HG03565 (cell line): Measurements from ENCODE around the gene LSM8.
"Not testable (repeated sequence)": the region's sequence is repeated elsewhere in the genome, so short reads cannot be mapped to it uniquely, and the experiment has no call there.

Experiments used
- ATAC-seq: cut with Tn5 transposase; IDR thresholded peaks from one replicate; pipeline ENCODE4 v1.9.1; 2021; ENCODE audit warnings: mild to moderate bottlenecking, moderate library complexity; ENCODE audit not compliant: unreplicated experiment

Gene LSM8

DNA sequence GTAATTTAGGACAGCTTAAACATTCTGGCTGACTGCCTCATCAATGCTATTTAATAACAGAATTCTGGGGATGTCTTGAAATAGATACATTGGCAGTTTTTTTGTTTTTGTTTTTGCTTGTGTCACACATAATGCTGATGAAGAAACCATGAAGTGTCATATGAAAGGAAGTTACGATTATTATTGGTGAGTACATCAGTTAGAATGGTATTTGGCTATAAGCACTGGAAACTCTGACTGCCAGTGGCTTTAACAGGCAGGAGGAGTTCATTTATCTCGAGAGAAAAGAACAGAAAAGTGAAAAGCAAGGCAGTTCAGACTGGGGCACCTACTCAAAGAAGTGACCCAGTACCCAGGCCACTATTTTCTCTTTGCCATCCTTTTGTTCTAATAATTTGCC is 18.1 kb downstream of the LSM8 start:
- ATAC-seq, result no peak

DNA sequence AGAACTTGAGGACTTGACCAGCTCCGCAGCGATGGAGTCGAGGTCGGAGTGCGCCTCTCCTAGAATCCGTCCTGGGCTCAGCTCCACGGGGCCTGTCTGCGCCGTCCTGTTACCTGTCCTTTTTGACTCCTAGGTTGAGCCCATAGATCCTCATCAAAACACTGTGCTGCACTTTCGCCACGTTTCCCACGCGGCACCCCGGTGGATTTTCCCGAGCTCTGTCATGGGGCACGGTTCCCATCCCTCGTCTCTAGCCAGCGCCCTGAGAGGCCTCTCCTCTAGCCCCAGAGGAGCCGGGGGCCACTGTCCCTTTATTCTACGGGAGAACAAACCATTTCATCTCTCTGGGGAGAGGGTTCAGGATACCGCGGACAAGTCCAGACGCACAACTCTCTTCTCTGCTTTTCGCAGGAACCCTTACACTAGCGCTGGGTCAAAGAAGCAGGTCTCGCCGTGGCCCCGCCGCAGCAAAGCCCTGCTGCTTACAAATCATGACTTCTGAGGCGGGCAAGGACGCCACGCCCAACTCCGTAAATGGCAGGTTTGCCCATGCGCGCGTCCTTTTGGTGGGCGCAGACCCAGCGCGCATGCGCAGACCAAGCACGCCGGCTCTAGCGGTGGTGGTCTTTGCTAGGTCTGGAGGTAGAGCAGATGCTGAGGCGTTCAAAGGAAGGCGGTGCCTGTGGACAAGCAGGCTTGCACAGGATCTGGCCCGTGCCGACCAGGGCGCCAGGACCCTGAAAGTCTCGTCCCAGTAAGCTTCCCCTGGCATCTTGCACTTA is 30.3 kb downstream of the LSM8 start:
- ATAC-seq, result peak; percentile 92

DNA sequence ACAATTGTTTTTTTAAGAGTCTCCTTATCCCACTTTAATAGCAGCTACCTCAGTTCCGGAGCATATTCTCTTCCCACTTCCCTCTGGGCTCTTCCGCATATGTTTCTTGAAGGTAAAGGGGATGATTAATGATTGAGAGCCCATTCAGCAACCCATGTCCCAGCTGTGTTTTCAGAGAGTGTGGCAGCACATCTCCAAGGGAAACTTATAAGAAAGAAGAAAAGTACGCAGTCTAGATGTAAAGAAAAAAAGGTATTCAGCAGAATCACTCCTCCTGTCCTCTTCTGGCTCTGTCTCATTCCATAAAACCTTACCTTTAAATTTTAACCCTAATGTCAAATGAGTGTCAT is 30.8 kb downstream of the LSM8 start:
- no peak for ATAC-seq

DNA sequence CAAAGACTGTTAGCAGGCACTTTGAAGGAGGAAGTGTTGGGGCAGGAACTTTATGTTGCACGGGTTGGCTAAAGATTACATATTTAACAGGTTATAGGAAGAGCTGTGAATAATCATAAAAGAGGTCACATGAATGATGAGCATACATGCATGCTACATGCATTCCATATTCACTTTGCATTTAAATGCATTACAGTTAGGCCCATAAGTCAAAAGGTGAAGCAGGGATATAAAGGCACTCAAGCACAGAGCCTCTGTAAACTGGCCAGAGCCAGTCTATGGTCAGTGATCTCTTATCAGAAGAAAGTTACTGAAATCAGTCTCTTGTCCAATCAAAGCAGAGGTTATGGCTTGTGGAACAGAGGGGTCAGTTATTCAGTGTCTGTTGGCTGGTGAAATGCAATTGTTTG is 33.3 kb downstream of the LSM8 start:
- no peak for ATAC-seq

DNA sequence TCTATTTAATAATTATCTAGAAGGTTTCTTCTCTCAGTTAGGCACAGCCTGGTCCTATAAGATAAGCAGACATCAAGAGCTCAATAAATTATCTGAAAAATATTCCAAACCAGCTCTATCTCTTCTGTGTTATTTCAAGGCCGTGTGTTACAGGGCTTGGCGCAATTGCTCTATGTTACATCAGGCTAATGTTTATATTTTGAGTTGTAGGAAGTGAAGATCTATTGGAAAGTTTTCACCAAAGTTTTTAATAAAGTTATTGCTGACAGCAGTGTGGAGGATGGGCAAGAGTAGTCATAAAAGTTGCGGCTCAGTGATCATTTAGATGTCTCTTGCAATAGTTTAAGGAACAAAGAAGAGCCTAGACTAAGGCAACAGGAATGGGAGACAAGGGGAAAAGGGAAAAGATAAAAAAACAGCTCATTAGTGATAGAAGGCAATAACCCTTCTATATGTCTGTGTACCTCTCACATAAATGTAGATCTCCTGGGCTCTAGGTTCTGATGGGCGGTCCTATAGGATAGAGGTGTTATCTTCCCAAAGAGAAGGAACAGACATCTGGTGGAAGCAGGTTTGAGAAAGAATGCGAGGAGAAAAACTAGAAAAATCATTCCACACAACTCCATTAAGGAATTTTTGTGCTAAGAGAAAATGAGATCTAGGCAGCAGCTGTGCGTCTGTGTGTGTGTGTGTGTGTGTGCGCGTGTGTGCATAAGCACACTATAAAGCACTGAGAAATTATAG is 34.6 kb downstream of the LSM8 start:
- no peak for ATAC-seq

DNA sequence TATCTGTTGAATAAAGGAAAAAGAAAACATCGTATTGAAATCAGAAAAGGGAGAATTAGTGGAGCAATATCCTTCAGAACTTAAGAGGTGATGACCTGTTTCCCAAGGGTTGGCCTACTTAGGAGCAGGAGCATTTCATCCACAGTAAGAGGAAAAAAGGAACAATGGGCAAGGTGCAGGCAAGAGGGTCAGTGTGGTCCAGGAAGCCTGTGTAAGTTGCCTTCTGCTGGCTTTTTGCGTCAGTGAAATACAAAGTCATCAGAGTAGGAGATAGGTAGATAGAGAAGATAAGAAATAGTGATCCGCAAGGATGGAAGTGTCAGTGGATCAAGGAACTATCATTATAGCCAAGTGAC is 35.2 kb downstream of the LSM8 start:
- no peak for ATAC-seq

DNA sequence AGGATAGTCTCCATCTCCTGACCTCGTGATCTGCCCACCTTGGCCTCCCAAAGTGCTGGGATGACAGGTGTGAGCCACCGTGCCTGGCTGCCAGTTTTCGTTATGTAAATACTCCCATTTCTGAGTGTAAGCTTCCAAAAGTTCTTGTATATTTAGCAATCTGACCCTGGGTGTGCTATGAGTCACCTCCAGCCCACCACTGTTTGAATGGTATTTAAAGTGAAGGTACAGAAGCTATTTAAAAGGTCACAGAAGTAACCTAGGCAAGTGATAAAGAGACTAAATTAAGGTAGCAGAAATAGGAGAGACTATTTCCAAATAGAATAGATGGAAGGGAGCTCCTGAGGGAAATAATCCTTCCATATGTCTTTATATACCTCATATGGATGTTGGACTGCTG is 36.6 kb downstream of the LSM8 start:
- ATAC-seq, result no peak

DNA sequence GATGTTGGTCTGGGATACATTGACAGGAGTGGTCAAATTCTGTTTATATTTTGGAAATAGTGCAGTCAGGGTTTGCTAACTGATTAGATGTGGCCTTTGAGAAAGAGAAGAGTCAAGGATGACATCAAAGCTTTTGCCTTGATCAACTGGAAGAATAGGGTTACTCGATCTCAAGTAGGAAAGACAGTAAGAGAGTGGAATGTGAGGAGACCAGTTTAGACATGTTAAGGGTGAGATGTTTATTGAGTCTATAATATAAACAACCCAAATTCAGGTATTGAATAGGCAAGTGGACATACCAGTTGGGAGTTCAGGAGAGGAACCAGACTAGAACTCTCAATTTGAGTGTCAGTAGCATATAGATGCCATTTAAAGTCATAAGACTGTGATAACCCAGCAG is 38.6 kb downstream of the LSM8 start:
- no peak for ATAC-seq

DNA sequence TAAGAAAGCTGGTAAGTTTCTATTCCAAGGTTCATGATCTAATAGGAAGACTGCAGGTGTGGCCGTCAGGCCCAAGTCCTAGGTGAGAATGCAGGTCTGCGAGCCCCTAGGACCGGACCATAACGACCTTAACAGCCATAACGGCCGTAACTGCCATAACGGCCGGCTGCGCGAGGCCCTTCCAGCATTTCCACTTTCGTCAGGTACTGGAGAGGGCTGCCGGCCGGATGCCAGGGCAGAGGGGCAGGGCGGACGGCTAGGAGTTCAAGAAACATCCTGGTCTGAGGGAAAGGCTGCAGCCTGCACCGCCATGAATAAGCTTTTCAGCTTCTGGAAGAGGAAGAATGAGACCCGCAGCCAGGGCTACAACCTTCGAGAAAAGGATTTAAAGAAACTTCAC is 40.6 kb downstream of the LSM8 start, which contains the start of gene ANKRD7:
TSS of gene ANKRD7 (plus strand) at position 184 of the 400 bp plus-strand sequence. CDS start at position 311, 127 bp downstream.
- no peak for ATAC-seq

DNA sequence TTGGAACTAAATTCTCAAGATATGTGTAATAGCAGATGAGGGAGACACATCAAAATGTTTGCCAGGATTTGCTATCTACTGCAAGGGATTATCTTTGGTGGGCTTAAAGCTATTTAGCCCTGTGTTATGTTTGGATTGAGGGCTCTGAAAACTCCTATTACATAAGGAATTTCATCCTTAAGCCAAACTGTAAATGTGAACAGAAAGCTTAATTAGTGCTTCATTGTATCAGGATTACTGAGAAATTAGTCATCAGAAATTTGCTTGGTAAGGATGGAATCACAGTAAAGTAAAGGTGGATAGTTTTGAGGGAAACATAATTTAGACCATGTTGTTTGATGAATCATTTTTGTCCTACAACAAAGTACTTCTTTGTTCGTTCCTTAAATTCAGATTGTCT is 48.9 kb downstream of the LSM8 start:
- no peak for ATAC-seq

DNA sequence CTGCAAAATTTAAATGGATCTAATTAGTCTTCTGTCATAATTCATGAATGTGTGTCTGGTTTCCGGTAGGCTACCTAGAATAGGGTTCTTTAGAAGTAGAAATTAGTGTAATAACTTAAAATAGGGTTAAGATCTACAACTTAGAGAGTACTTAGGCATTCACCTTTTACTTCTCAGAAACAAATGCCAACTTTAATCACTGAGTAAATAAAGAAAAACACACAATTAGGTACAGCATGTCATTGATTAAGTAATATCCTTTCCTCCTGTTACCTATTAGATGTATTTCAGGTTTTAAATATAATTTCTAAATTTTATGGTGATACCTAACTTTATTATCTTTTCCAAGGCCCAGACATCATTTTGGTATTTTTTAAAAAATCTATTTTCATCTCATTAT is 49.8 kb downstream of the LSM8 start:
- ATAC-seq, result no peak

DNA sequence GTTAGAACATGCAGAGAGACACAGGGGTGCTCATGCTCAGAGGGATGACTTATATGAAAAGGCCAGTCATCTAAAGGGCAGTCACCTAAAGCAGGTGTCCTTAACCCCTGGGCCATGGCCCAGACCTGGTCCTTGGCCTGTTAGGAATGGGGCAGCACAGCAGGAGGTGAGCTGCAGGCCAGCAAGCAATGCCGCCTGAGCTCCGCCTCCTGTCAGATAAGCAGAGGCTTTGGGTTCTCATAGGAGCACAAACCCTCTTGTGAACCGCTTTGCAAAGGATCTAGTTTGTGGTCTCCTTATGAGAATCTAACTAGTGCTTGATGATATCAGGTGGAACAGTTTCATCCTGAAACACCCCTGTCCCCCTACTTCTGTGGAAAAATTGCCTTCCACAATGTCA is 55.0 kb downstream of the LSM8 start:
- no peak for ATAC-seq

DNA sequence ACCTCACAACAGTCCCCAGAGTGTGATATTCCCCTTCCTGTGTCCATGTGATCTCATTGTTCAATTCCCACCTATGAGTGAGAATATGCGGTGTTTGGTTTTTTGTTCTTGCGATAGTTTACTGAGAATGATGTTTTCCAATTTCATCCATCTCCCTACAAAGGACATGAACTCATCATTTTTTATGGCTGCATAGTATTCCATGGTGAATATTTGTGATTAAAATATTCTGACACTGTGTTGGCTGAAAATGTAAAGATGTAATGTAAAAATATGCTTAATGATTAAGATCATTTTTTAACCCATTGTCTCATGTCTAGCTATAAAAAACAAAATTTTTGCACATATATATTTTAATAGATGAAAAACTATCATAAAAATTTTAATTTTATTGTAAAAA is 56.4 kb downstream of the LSM8 start:
- ATAC-seq, result not testable (repeated sequence)
